Transverse colon (tissue), 4 donors: Measurements from ENCODE around the gene TECPR1. TPM values are rescaled to one million over a fixed set of nuclear protein-coding genes. Genes with fewer than 3 reads are reported as not detected.

Experiments
- DNase-seq: peaks from one replicate; pipeline ENCODE4 v3.0.0-alpha.2; 2019
- H3K27ac ChIP-seq, 4 donors: fragments of 200-600 bp; sonication (generic); 2 replicates each; pipeline ENCODE4 v1.5.1; 2016 to 2018; ENCODE audit warnings: inconsistent platforms in 4 of 4
- H3K27me3 ChIP-seq: fragments of 200-600 bp; sonication (generic); 2 replicates; pipeline ENCODE4 v1.5.1; 2017; ENCODE audit warnings: inconsistent platforms
- H3K36me3 ChIP-seq, 4 donors: fragments of 200-600 bp; sonication (generic); 2 replicates each; pipeline ENCODE4 v1.5.1; 2017 to 2019; ENCODE audit warnings: inconsistent platforms in 4 of 4
- H3K4me1 ChIP-seq, 4 donors: fragments of 200-600 bp; sonication (generic); 2 replicates each; pipeline ENCODE4 v1.5.1; 2017 to 2020; ENCODE audit warnings: inconsistent platforms in 4 of 4
- H3K4me3 ChIP-seq, 4 donors: fragments of 200-600 bp; sonication (generic); 1 replicate in 1 of 4; 2 replicates in 3 of 4; pipeline versions ENCODE4 v1.5.1 to v1.6.1; 2017 to 2019; ENCODE audit warnings: inconsistent platforms in 4 of 4
- H3K9me3 ChIP-seq, 2 donors: fragments of 200-600 bp; sonication (generic); 2 replicates each; pipeline ENCODE4 v1.5.1; 2017 to 2019; ENCODE audit warnings: inconsistent platforms in 2 of 2
- CTCF ChIP-seq, 5 experiments: fragments of 200-600 bp in 3 of 5; fragments of 450-650 bp in 2 of 5; sonication (generic) in 3 of 5; IDR thresholded peaks; 1 replicate in 2 of 5; 2 replicates in 3 of 5; pipeline ENCODE4 v1.5.1; 2016 to 2017; ENCODE audit warnings: antibody characterized with exemption in 5 of 5, inconsistent platforms in 3 of 5, mild to moderate bottlenecking in 2 of 5, moderate library complexity in 1 of 5
- EP300 ChIP-seq: sonication (generic); formaldehyde crosslinking; IDR thresholded peaks from one replicate; pipeline ENCODE4 v1.6.1; 2017; ENCODE audit warnings: antibody characterized with exemption, low read depth
- POLR2A ChIP-seq: fragments of 450-650 bp; IDR thresholded peaks from one replicate; pipeline ENCODE4 v1.6.1; 2016; ENCODE audit warnings: antibody characterized with exemption, mild to moderate bottlenecking, moderate library complexity
- POLR2AphosphoS5 ChIP-seq, 3 donors: sonication (generic); formaldehyde crosslinking; IDR thresholded peaks; one replicate each; pipeline ENCODE4 v1.6.1; 2016; ENCODE audit warnings: antibody characterized with exemption in 3 of 3
- WGBS, 2 donors: methylation state at CpG; one replicate each; pipeline ENCODE4 v1.1.5; 2018; ENCODE audit warnings: low coverage in 1 of 2; 5-methylcytosine and 5-hydroxymethylcytosine counted together
- in situ Hi-C, 4 donors: fragments of 200-750 bp; cut with MboI; loops; one replicate each; pipeline versions ENCODE4 v1.15.0 to v1.15.1; 2017; ENCODE audit warnings: low sequenced_read_pairs in 3 of 4, low pct_ligation_motif_present in 1 of 4, low pct_unique_long_range_greater_than_20kb in 1 of 4
- intact Hi-C: fragments of 100-400 bp; cut with DNase I; formaldehyde crosslinking; loops from one replicate; pipeline ENCODE4 v1.15.1; 2023; ENCODE audit warnings: low total_unique reads
- total RNA-seq, 4 donors: library from RNA; depleted of rRNA; stranded (reverse); fragments of >200 nt; gene quantifications; one replicate each; pipeline ENCODE4 v1.1.0, GENCODE V29; 2016

The TECPR1 gene
- total RNA-seq, 4 donors from 2014 or later, result 23.1 to 43.0 (median 28.8) TPM

- peak overlapping the region; percentile 64 to 97 (median 96) for H3K4me3 ChIP-seq
- no peaks in the 10 kb centered on the region for H3K9me3 ChIP-seq
- no peaks in the 10 kb centered on the region for H3K36me3 ChIP-seq
- TF ChIP-seq EP300 (no peak), POLR2AphosphoS5 (IDR thresholded peaks at IDR 0.05) (peak in 2 of 3 donors; percentile 76 to 78), POLR2A (peak; percentile 68)
- peak; percentile 63 for DNase-seq
- H3K27me3 ChIP-seq, result no peaks in the 10 kb centered on the region
- in situ Hi-C loops (loop anchor here in 2 of 4 donors (25.0 kb wide), 1 partner anchor 129 kb away; the partner anchor contains the start of gene BAIAP2L1 (in 2 of the 2)), intact Hi-C loops (no loop called here)
- H3K4me1 ChIP-seq, result peaks cover 47 to 72% (median 68%) of the 10 kb centered on the region in 4 donors
- H3K27ac ChIP-seq, result peak overlapping the region; percentile 88 to 98 (median 96)
- WGBS, 2 donors, result 0 to 59% methylated on average over 1 to 19 of the region's 19 CpGs
Measured at GRCh38 chr7:98283127-98283886, 31.3 kb upstream of the TECPR1 start.

- WGBS, 2 donors, result 33 to 39% methylated on average over 11 to 16 of the region's 16 CpGs
- Histone ChIP-seq H3K4me3 (peak overlapping the region; percentile 64 to 97 (median 96)), H3K9me3 (no peaks in the 10 kb centered on the region), H3K27ac (peak overlapping the region; percentile 88 to 98 (median 96)), H3K36me3 (no peaks in the 10 kb centered on the region), H3K27me3 (no peaks in the 10 kb centered on the region), H3K4me1 (peaks cover 44 to 66% (median 62%) of the 10 kb centered on the region in 4 donors)
- in situ Hi-C loops (loop anchor here in 2 of 4 donors (25.0 kb wide), 1 partner anchor 130 kb away; the partner anchor contains the start of gene BAIAP2L1 (in 2 of the 2)), intact Hi-C loops (no loop called here)
- TF ChIP-seq EP300, result no peak
- no peak for TF ChIP-seq CTCF (IDR thresholded peaks at IDR 0.05)
- no peak for TF ChIP-seq POLR2A
- no peak for TF ChIP-seq POLR2AphosphoS5 (IDR thresholded peaks at IDR 0.05)
- no peak for DNase-seq
Measured at GRCh38 chr7:98282703-98283102, 30.7 kb upstream of the TECPR1 start.

GRCh38 chr7:98281757-98282606, 29.9 kb upstream of the TECPR1 start:
- intact Hi-C loops (no loop called here), in situ Hi-C loops (loop anchor here in 2 of 4 donors (25.0 kb wide), 1 partner anchor 130 kb away; the partner anchor contains the start of gene BAIAP2L1 (in 2 of the 2))
- Histone ChIP-seq H3K4me1 (peaks cover 37 to 63% (median 57%) of the 10 kb centered on the region in 4 donors), H3K9me3 (no peaks in the 10 kb centered on the region), H3K36me3 (no peaks in the 10 kb centered on the region), H3K4me3 (peak overlapping the region; percentile 64 to 97 (median 96)), H3K27me3 (no peaks in the 10 kb centered on the region), H3K27ac (peak overlapping the region; percentile 88 to 98 (median 96))
- WGBS, 2 donors, result 17% methylated on average over 9 of the region's 77 CpGs; no CpG with 5 or more reads in 1 of the 2 donors
- no peak for TF ChIP-seq POLR2A
- TF ChIP-seq CTCF (IDR thresholded peaks at IDR 0.05), result no peak
- no peak for TF ChIP-seq POLR2AphosphoS5 (IDR thresholded peaks at IDR 0.05)
- no peak for TF ChIP-seq EP300
- peak; percentile 45 for DNase-seq

GRCh38 chr7:98280791-98281756, 29.0 kb upstream of the TECPR1 start, which contains the start of gene BRI3:
BRI3 (plus strand) TSS chr7:98281686; CDS start chr7:98281796, 110 bp downstream.
- H3K36me3 ChIP-seq, result no peaks in the 10 kb centered on the region
- no peaks in the 10 kb centered on the region for H3K27me3 ChIP-seq
- H3K4me3 ChIP-seq, result peak within 1 kb of the TSS; percentile 64 to 97 (median 96)
- H3K9me3 ChIP-seq, result no peaks in the 10 kb centered on the region
- TF ChIP-seq POLR2A (peak; percentile 98), POLR2AphosphoS5 (IDR thresholded peaks at IDR 0.05) (peak; percentile 89 to 97 (median 96)), CTCF (IDR thresholded peaks at IDR 0.05) (peak in 1 of 5 experiments; percentile 44), EP300 (no peak)
- in situ Hi-C loops (loop anchor here in 2 of 4 donors (25.0 kb wide), 1 partner anchor 131 kb away; the partner anchor contains the start of gene BAIAP2L1 (in 2 of the 2)), intact Hi-C loops (no loop called here)
- H3K4me1 ChIP-seq, result peaks cover 33 to 63% (median 56%) of the 10 kb centered on the region in 4 donors
- H3K27ac ChIP-seq, result peak within 1 kb of the TSS; percentile 88 to 98 (median 96)
- 0 to 2% methylated on average over 5 to 21 of the region's 92 CpGs for WGBS, 2 donors
- DNase-seq, result peak; percentile 95
